HepG2 (cell line): ENCODE results near the gene EIF5B. TPM values are rescaled to one million over a fixed set of nuclear protein-coding genes. Genes with fewer than 3 reads are reported as not detected.

ENCODE experiments used
- CBX1 ChIP-seq: IDR thresholded peaks from one replicate; pipeline ENCODE4 v1.6.1; 2016; ENCODE audit warnings: antibody characterized with exemption, low read depth
- CC2D1A ChIP-seq: sonication (generic); formaldehyde crosslinking; IDR thresholded peaks from 2 replicates; pipeline ENCODE4 v1.8.1; 2023; ENCODE audit warnings: mild to moderate bottlenecking, missing genetic modification reagents
- GFI1 ChIP-seq: sonication (generic); formaldehyde crosslinking; IDR thresholded peaks from 2 replicates; pipeline ENCODE4 v1.5.0; 2020; ENCODE audit warnings: missing genetic modification reagents, mild to moderate bottlenecking, borderline replicate concordance
- MTA1 ChIP-seq: sonication (generic); formaldehyde crosslinking; IDR thresholded peaks from 2 replicates; pipeline ENCODE4 v1.4.0; 2020; ENCODE audit warnings: missing genetic modification reagents, mild to moderate bottlenecking, borderline replicate concordance
- POLR2A ChIP-seq, 2 experiments: IDR thresholded peaks; 2 replicates each; pipeline ENCODE4 v1.6.1; 2011; ENCODE audit warnings: low read depth in 2 of 2, low read length in 2 of 2, mild to moderate bottlenecking in 1 of 2, moderate library complexity in 1 of 2; ENCODE audit not compliant: insufficient read depth in 1 of 2
- RFX1 ChIP-seq: fragments of 450-650 bp; IDR thresholded peaks from 2 replicates; pipeline ENCODE4 v1.6.1; 2017
- THAP11 ChIP-seq: IDR thresholded peaks from 2 replicates; pipeline ENCODE4 v1.6.1; 2016; ENCODE audit warnings: missing biosample characterization, missing genetic modification reagents
- TMF1 ChIP-seq: sonication (generic); formaldehyde crosslinking; IDR thresholded peaks from 2 replicates; pipeline ENCODE4 v1.8.1; 2022; ENCODE audit warnings: low read depth, missing genetic modification reagents
- TRIM22 ChIP-seq: fragments of 450-650 bp; IDR thresholded peaks from 2 replicates; pipeline ENCODE4 v1.6.1; 2017
- TSC22D2 ChIP-seq: sonication (generic); formaldehyde crosslinking; IDR thresholded peaks from 2 replicates; pipeline ENCODE4 v1.5.1; 2020; ENCODE audit warnings: missing genetic modification reagents, mild to moderate bottlenecking, borderline replicate concordance
- U2AF1 ChIP-seq: fragments of 200-400 bp; formaldehyde crosslinking; optimal IDR thresholded peaks from 2 replicates; pipeline ENCODE3; 2017; ENCODE audit warnings: mild to moderate bottlenecking, low read depth, low read length
- ZBTB8A ChIP-seq: sonication (generic); formaldehyde crosslinking; IDR thresholded peaks from 2 replicates; pipeline ENCODE4 v1.4.0; 2020; ENCODE audit warnings: mild to moderate bottlenecking, low read depth, missing genetic modification reagents, borderline replicate concordance
- ZNF101 ChIP-seq: sonication (generic); formaldehyde crosslinking; IDR thresholded peaks from 2 replicates; pipeline ENCODE4 v1.4.0; 2020; ENCODE audit warnings: mild to moderate bottlenecking, low read depth, missing genetic modification reagents, borderline replicate concordance
- ZNF496 ChIP-seq: sonication (generic); formaldehyde crosslinking; IDR thresholded peaks from 2 replicates; pipeline ENCODE4 v1.8.1; 2023; ENCODE audit warnings: mild to moderate bottlenecking, moderate library complexity, missing genetic modification reagents; ENCODE audit not compliant: insufficient replicate concordance
- ZNF572 ChIP-seq: sonication (generic); formaldehyde crosslinking; IDR thresholded peaks from 2 replicates; pipeline ENCODE4 v1.5.1; 2020; ENCODE audit warnings: mild to moderate bottlenecking, missing genetic modification reagents
- ZNF629 ChIP-seq: sonication (generic); formaldehyde crosslinking; conservative IDR thresholded peaks from 2 replicates; pipeline ENCODE4 v1.5.0; 2020; ENCODE audit warnings: missing genetic modification reagents
- ZNF850 ChIP-seq: sonication (generic); formaldehyde crosslinking; conservative IDR thresholded peaks from 2 replicates; pipeline ENCODE4 v1.9.0; 2021; ENCODE audit warnings: mild to moderate bottlenecking, missing genetic modification reagents
- polyA plus RNA-seq, 8 experiments: library from polyadenylated mRNA; depleted of rRNA in 3 of 8; stranded (reverse) in 7 of 8; unstranded in 1 of 8; fragments of >200 nt; fragmentation: Illumina TruSeq in 4 of 8; extraction: Trizol in 4 of 8; gene quantifications; 2 replicates each; pipeline versions ENCODE4 v1.2.1 to v1.2.3, GENCODE V29; 2011 to 2016; ENCODE audit warnings: low read depth in 4 of 8, missing spikeins in 1 of 8, mixed read lengths in 1 of 8; ENCODE audit not compliant: insufficient read depth in 1 of 8
- total RNA-seq, 5 experiments: library from RNA; depleted of rRNA; stranded (reverse); fragments of >200 nt; fragmentation: Illumina TruSeq; extraction: Trizol; gene quantifications; 2 replicates each; pipeline ENCODE4 v1.2.3, GENCODE V29; 2016; ENCODE audit warnings: low read depth in 1 of 5
- TF ChIP-seq, protein P1 (sequence below): sonication (generic); formaldehyde crosslinking; IDR thresholded peaks from 2 replicates; pipeline ENCODE4 v1.9.0; 2021; ENCODE audit warnings: missing genetic modification reagents, borderline replicate concordance
- TF ChIP-seq, protein P2 (sequence below): sonication (generic); formaldehyde crosslinking; conservative IDR thresholded peaks from 2 replicates; pipeline ENCODE4 v1.4.0; 2020; ENCODE audit warnings: missing genetic modification reagents
- TF ChIP-seq, protein P3 (sequence below): sonication (generic); formaldehyde crosslinking; IDR thresholded peaks from 2 replicates; pipeline ENCODE4 v1.4.0; 2020; ENCODE audit warnings: missing genetic modification reagents, borderline replicate concordance

Gene EIF5B
- total and polyA plus RNA-seq, 2 of the 13 experiments (the other 11 are each of a cell fraction or from before 2014, with no cell fraction given): 8.8 to 32.1 TPM

- TF ChIP-seq, protein P1, sequence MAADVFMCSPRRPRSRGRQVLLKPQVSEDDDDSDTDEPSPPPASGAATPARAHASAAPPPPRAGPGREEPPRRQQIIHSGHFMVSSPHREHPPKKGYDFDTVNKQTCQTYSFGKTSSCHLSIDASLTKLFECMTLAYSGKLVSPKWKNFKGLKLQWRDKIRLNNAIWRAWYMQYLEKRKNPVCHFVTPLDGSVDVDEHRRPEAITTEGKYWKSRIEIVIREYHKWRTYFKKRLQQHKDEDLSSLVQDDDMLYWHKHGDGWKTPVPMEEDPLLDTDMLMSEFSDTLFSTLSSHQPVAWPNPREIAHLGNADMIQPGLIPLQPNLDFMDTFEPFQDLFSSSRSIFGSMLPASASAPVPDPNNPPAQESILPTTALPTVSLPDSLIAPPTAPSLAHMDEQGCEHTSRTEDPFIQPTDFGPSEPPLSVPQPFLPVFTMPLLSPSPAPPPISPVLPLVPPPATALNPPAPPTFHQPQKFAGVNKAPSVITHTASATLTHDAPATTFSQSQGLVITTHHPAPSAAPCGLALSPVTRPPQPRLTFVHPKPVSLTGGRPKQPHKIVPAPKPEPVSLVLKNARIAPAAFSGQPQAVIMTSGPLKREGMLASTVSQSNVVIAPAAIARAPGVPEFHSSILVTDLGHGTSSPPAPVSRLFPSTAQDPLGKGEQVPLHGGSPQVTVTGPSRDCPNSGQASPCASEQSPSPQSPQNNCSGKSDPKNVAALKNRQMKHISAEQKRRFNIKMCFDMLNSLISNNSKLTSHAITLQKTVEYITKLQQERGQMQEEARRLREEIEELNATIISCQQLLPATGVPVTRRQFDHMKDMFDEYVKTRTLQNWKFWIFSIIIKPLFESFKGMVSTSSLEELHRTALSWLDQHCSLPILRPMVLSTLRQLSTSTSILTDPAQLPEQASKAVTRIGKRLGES (CRISPR knock-in tag): no peak; the same call in 1 of the 2 replicates
- peak; percentile 97 for TF ChIP-seq THAP11 (CRISPR knock-in tag)
- TF ChIP-seq RFX1: no peak; the same call in 1 of the 2 replicates
- TF ChIP-seq ZNF629: peak; percentile 36
- no peak; the same call in 1 of the 2 replicates for TF ChIP-seq ZBTB8A
- 0 out of 2 replicates have a peak, but pooled peaks have one; percentile 33 for TF ChIP-seq GFI1 (CRISPR knock-in tag)
- TF ChIP-seq POLR2A (IDR thresholded peaks at IDR 0.05; ENCODE audit: insufficient read depth in 1 of 2, low read depth in 2 of 2, low read length in 2 of 2): peak; percentile 86 to 93
- TF ChIP-seq ZNF850 (CRISPR knock-in tag): peak; percentile 67
- TF ChIP-seq ZNF101: peak; percentile 44
- TF ChIP-seq TSC22D2: peak; percentile 91
- no peak for TF ChIP-seq TRIM22
- TF ChIP-seq MTA1 (CRISPR knock-in tag): no peak
- TF ChIP-seq TMF1 (CRISPR knock-in tag): peak; percentile 68; the same call in 1 of the 2 replicates
- TF ChIP-seq, protein P2, sequence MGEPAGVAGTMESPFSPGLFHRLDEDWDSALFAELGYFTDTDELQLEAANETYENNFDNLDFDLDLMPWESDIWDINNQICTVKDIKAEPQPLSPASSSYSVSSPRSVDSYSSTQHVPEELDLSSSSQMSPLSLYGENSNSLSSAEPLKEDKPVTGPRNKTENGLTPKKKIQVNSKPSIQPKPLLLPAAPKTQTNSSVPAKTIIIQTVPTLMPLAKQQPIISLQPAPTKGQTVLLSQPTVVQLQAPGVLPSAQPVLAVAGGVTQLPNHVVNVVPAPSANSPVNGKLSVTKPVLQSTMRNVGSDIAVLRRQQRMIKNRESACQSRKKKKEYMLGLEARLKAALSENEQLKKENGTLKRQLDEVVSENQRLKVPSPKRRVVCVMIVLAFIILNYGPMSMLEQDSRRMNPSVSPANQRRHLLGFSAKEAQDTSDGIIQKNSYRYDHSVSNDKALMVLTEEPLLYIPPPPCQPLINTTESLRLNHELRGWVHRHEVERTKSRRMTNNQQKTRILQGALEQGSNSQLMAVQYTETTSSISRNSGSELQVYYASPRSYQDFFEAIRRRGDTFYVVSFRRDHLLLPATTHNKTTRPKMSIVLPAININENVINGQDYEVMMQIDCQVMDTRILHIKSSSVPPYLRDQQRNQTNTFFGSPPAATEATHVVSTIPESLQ (CRISPR knock-in tag): 0 out of 2 replicates have a peak, but pooled peaks have one; percentile 62
- TF ChIP-seq U2AF1: peak; percentile 64
- TF ChIP-seq, protein P3, sequence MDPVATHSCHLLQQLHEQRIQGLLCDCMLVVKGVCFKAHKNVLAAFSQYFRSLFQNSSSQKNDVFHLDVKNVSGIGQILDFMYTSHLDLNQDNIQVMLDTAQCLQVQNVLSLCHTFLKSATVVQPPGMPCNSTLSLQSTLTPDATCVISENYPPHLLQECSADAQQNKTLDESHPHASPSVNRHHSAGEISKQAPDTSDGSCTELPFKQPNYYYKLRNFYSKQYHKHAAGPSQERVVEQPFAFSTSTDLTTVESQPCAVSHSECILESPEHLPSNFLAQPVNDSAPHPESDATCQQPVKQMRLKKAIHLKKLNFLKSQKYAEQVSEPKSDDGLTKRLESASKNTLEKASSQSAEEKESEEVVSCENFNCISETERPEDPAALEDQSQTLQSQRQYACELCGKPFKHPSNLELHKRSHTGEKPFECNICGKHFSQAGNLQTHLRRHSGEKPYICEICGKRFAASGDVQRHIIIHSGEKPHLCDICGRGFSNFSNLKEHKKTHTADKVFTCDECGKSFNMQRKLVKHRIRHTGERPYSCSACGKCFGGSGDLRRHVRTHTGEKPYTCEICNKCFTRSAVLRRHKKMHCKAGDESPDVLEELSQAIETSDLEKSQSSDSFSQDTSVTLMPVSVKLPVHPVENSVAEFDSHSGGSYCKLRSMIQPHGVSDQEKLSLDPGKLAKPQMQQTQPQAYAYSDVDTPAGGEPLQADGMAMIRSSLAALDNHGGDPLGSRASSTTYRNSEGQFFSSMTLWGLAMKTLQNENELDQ (CRISPR knock-in tag): 0 out of 2 replicates have a peak, but pooled peaks have one; percentile 22
- no peak for TF ChIP-seq ZNF496 (CRISPR knock-in tag)
- TF ChIP-seq CBX1: no peak
- TF ChIP-seq CC2D1A: no peak
- peak; percentile 98 for TF ChIP-seq ZNF572
Measured at GRCh38 chr2:99337113-99338028, at the start of gene EIF5B (continued).
